Activated CD4-positive, alpha-beta T cell treated with anti-CD3 and anti-CD28 coated beads, Interleukin-2, amount 10 ng/mL, durations not matched to agents 7 days and 5 days (primary cell): ENCODE results near the gene CHIC2. TPM values are rescaled to one million over a fixed set of nuclear protein-coding genes. Genes with fewer than 3 reads are reported as not detected.

Experiments
- CTCF ChIA-PET: fragments of 350-600 bp; sonication (Branson Sonifier 250); formaldehyde crosslinking; loops from one replicate; lab custom pipeline; 2021; ENCODE audit warnings: antibody characterized with exemption; lab: Charles Lee
- POLR2A ChIA-PET: fragments of 350-600 bp; sonication (Branson Sonifier 250); formaldehyde crosslinking; loops from one replicate; lab custom pipeline; 2021; ENCODE audit warnings: antibody characterized with exemption; lab: Charles Lee
- DNase-seq: peaks from one replicate; pipeline ENCODE4 v3.0.0-alpha.2; 2020
- H3K27ac Mint-ChIP-seq: one replicate; pipeline ENCODE4 v1.8.0; 2021; ENCODE audit warnings: mild to moderate bottlenecking, moderate library complexity, mixed read lengths
- H3K27me3 Mint-ChIP-seq: one replicate; pipeline ENCODE4 v1.8.0; 2021; ENCODE audit warnings: mixed read lengths
- H3K36me3 Mint-ChIP-seq: one replicate; pipeline ENCODE4 v1.8.0; 2021; ENCODE audit warnings: low read depth, mixed read lengths
- H3K4me1 Mint-ChIP-seq: one replicate; pipeline ENCODE4 v1.8.0; 2021; ENCODE audit warnings: mixed read lengths
- H3K4me3 Mint-ChIP-seq: one replicate; pipeline ENCODE4 v1.8.0; 2021; ENCODE audit warnings: mild to moderate bottlenecking, moderate library complexity, mixed read lengths
- H3K9me3 Mint-ChIP-seq: one replicate; pipeline ENCODE4 v1.8.0; 2021; ENCODE audit warnings: mixed read lengths
- total RNA-seq, 2 experiments: library from RNA; stranded (reverse); gene quantifications; one replicate each; pipeline ENCODE4 v1.2.3, GENCODE V29; 2021

Gene CHIC2
- total RNA-seq, 2 experiments from 2014 or later = 18.2 to 18.9 TPM

DNA sequence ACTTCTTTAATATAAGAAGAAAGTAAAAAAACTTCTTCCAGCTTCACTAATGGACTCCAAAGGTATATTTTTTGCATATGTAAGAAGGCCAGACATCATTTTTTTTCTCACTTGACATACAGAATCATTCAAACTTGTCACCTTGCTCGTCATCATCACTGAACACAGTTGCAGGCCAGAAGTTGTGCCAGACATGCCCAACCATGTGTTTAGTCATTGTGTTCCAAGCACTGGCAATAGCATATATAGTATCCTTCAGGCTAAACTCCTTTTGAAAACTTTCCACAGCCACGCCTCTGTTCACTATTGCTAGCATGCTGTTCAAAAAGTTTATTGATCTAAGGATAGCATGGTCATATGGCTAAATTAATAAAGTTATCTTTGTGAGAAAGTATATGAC lies 83.3 kb downstream of the CHIC2 start:
- Mint-ChIP-seq H3K9me3 (no peaks in the 10 kb centered on the region), H3K27me3 (no peaks in the 10 kb centered on the region), H3K36me3 (no peaks in the 10 kb centered on the region), H3K27ac (no peak overlapping the region), H3K4me1 (no peaks in the 10 kb centered on the region), H3K4me3 (no peak overlapping the region)
- no peak for DNase-seq
- CTCF ChIA-PET = no interaction called here
- POLR2A ChIA-PET = no interaction called here

DNA sequence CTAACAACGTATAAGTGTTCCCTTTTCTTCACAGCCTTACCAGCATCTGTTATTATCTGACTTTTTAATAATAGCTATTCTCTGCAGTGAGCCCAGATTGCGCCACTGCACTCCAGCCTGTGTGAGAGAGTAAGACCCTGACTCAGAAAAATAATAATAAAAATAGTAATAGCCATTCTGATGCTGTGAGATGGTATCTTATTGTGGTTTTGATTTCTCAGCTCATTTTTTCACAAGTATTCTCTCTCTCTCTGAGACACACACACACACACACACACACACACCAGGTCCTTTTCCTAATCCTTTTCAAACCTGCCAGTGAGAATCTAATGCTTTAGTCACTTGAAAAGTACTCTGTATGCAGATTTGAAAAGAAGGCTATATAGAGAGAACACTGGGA lies 89.8 kb downstream of the CHIC2 start:
- Mint-ChIP-seq H3K4me3 (no peak overlapping the region), H3K9me3 (peaks cover 4% of the 10 kb centered on the region), H3K27me3 (peaks cover 4% of the 10 kb centered on the region), H3K36me3 (no peaks in the 10 kb centered on the region), H3K4me1 (no peaks in the 10 kb centered on the region), H3K27ac (no peak overlapping the region)
- CTCF ChIA-PET = no interaction called here
- POLR2A ChIA-PET = no interaction called here
- no peak for DNase-seq

DNA sequence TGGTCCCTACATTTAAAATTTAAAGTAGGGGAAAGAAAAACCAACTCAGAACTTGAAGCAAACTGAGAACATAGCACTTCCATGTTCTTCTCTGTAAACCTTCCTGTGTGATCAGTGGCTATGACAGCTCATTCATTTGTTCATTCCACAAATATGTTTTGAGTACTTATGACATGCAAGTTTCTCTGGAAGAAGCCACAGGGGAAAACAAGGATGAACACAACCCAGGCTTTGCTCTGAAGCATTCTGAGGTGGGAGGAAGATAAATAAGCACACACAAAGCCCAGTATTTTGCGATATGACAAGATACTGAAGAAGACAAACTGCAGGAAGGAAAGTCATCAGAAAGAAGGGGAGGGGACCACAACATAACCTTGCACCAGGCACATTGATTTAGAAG lies 96.4 kb downstream of the CHIC2 start:
- no peak for DNase-seq
- no peak overlapping the region for H3K27ac Mint-ChIP-seq
- no peaks in the 10 kb centered on the region for H3K4me1 Mint-ChIP-seq
- H3K4me3 Mint-ChIP-seq = no peak overlapping the region
- no peaks in the 10 kb centered on the region for H3K36me3 Mint-ChIP-seq
- H3K27me3 Mint-ChIP-seq = peaks cover 4% of the 10 kb centered on the region
- POLR2A ChIA-PET = no interaction called here
- CTCF ChIA-PET = no interaction called here
- H3K9me3 Mint-ChIP-seq = no peaks in the 10 kb centered on the region

DNA sequence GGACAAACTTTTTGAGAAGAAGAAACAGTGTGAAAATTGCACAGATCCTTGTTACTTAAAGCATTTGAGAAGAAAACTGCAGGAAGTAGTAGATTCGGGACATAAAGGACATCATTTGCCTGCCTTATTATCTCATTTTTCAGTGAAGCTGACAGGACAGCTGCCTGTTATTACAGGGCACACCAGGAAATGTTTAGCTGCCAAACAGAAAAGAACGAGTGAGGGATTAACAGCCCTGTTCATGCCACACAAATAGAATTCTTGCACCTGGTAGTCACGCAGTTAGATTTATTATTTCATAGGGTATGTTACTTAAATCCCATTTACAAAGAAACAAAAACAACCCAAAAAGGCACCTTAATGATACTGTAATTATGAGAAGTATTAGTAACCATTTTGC lies 100.6 kb downstream of the CHIC2 start:
- CTCF ChIA-PET = no interaction called here
- Mint-ChIP-seq H3K36me3 (no peaks in the 10 kb centered on the region), H3K4me3 (no peak overlapping the region), H3K9me3 (no peaks in the 10 kb centered on the region), H3K4me1 (no peaks in the 10 kb centered on the region), H3K27ac (no peak overlapping the region), H3K27me3 (no peaks in the 10 kb centered on the region)
- POLR2A ChIA-PET = no interaction called here
- DNase-seq = no peak

DNA sequence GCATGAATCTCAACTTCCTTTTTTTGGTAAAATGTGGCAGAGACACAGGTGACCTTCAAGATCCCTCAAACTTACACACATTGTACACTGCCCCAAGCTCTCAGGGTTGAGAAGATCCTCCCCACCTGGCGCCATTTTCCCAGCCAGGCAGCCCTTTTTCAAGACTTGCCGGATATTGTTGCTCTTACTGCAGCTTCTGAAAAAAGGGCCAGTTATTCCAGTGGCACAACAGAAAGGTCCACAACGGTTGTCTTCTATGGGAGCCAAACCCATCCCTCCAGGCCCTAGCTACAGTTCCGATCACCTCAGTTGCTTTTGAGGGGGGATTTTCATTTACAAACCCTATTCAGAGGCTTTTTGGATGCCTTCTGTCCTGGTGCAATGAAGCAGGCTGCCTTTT lies 101.1 kb downstream of the CHIC2 start:
- no peaks in the 10 kb centered on the region for H3K27me3 Mint-ChIP-seq
- no peak for DNase-seq
- no peak overlapping the region for H3K4me3 Mint-ChIP-seq
- H3K27ac Mint-ChIP-seq = no peak overlapping the region
- ChIA-PET POLR2A (no interaction called here), CTCF (no interaction called here)
- no peaks in the 10 kb centered on the region for H3K4me1 Mint-ChIP-seq
- no peaks in the 10 kb centered on the region for H3K36me3 Mint-ChIP-seq
- no peaks in the 10 kb centered on the region for H3K9me3 Mint-ChIP-seq

DNA sequence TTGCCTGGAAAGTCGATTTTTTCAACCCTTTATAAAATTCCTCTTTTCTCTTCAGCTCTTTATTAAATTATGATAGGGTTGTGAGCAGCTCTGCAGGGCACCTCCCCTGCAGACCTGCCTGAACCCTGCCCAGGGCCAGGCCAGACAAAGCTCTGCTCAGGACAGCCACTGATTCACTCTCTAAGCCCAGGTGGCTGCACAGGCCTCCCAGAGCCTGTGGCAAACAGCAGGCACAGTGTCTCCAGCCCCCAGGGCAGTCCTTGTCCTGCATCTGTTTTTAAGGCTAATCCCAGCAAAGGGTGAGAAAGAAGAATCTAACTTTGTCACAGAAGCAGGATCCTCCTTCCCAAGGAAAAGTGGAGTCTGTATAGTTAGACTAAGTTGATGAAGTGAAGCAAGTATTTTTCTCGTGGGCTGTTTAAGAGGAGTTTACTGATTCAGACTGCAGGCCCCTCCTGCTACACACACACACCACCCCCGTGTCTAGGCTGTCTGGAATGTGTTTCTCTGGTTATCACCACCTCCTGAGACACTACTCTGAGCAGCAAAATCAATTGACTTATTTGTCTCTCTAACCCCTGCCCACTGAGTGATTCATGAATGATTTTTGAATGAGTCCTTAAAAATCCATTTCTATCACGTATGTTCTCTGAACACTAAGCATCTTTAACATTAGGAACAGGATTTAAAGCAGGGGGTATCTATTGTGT lies 101.7 kb downstream of the CHIC2 start:
- no peak overlapping the region for H3K27ac Mint-ChIP-seq
- H3K9me3 Mint-ChIP-seq = no peaks in the 10 kb centered on the region
- ChIA-PET POLR2A (no interaction called here), CTCF (no interaction called here)
- no peaks in the 10 kb centered on the region for H3K4me1 Mint-ChIP-seq
- no peak overlapping the region for H3K4me3 Mint-ChIP-seq
- no peaks in the 10 kb centered on the region for H3K36me3 Mint-ChIP-seq
- H3K27me3 Mint-ChIP-seq = no peaks in the 10 kb centered on the region
- no peak for DNase-seq

DNA sequence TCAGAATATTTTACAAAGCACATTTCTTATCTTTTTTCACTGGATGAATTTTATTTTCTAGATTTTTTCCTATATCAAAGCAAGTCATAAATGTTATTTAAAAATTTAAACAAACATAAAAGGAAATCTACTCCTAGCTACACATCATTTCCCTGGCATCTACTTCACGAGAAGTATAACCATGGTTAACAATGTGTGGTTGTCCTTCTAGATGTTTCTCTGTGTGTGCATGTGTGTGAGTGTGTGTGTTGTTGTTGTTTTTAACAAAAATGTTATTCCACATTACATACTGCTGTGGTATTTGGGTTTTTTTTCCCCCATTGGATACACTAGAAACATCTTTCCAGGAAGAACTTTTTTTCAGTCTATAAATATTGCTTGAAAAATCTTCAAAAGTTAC lies 103.1 kb downstream of the CHIC2 start:
- no peaks in the 10 kb centered on the region for H3K36me3 Mint-ChIP-seq
- CTCF ChIA-PET = no interaction called here
- no peak overlapping the region for H3K27ac Mint-ChIP-seq
- no peaks in the 10 kb centered on the region for H3K27me3 Mint-ChIP-seq
- H3K4me3 Mint-ChIP-seq = no peak overlapping the region
- DNase-seq = no peak
- H3K9me3 Mint-ChIP-seq = no peaks in the 10 kb centered on the region
- POLR2A ChIA-PET = no interaction called here
- H3K4me1 Mint-ChIP-seq = no peaks in the 10 kb centered on the region

DNA sequence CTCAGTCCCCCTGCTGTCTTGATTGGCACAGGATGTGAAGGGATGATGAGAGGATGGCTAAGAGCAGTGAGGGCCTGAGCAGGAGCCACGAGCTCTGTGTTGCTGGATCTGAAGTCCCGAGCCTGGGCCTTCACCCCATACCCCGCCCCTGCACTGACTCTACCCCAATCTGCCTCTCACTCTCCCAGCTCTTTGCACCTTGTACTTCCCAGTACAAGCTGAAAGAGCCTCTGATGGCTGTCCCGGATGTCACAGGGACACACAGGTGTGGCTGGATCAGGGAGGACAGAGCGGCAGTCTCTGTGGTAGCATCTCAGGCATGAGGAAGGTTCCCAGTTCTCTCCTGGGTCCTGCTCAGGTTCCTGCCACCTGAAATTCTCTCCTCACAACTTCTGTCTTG lies 103.6 kb downstream of the CHIC2 start:
- POLR2A ChIA-PET = no interaction called here

More for the DNA sequence above, 103.6 kb downstream of the CHIC2 start:
- H3K36me3 Mint-ChIP-seq = no peaks in the 10 kb centered on the region
- H3K4me1 Mint-ChIP-seq = no peaks in the 10 kb centered on the region
- DNase-seq = no peak
- no peaks in the 10 kb centered on the region for H3K27me3 Mint-ChIP-seq
- H3K9me3 Mint-ChIP-seq = no peaks in the 10 kb centered on the region
- H3K4me3 Mint-ChIP-seq = no peak overlapping the region
- CTCF ChIA-PET = interaction anchor here (0.6 kb wide), 1 partner anchor 71 kb away, joined by 4 read pairs; no protein-coding TSS in a partner anchor
- H3K27ac Mint-ChIP-seq = no peak overlapping the region

Other genes starting within 250 kb of the CHIC2 start
- not detected for gene GSX2, start 35.6 kb upstream of the CHIC2 start, total RNA-seq
- not detected for gene PDGFRA, start 164.7 kb upstream of the CHIC2 start, total RNA-seq